IMR-90 (cell line): Measurements from ENCODE around the gene RB1. TPM values are rescaled to one million over a fixed set of nuclear protein-coding genes. Genes with fewer than 3 reads are reported as not detected.

Experiments used
- ATAC-seq: fragments of 200-7000 bp; cut with Tn5 transposase; 2 replicates; pipeline ENCODE4 v1.9.1; 2020; ENCODE audit warnings: low read depth, mild to moderate bottlenecking, moderate library complexity
- BruUV-seq: library from RNA; stranded (reverse); fragments of 400-500 nt; replicated peaks from 2 replicates; lab custom pipeline; 2021; lab: Mats Ljungman, UMichigan
- CTCF ChIA-PET: fragments of 300-600 bp; formaldehyde crosslinking; extraction: SDS; loops from one replicate; lab custom pipeline; 2021; ENCODE audit warnings: antibody characterized with exemption; lab: Yijun Ruan, JAX
- POLR2A ChIA-PET: fragments of 300-600 bp; sonication (Branson Sonifier 250); formaldehyde crosslinking; loops from one replicate; lab custom pipeline; 2022; ENCODE audit warnings: antibody characterized with exemption; ENCODE audit not compliant: unreplicated experiment; lab: Charles Lee
- DNase-seq: peaks from one replicate; pipeline ENCODE4 v3.0.0; 2013
- H2AFZ ChIP-seq: replicated peaks from 2 replicates; pipeline ENCODE3; 2013; ENCODE audit warnings: low read length, mild to moderate bottlenecking; ENCODE audit not compliant: poor library complexity
- H2AK5ac ChIP-seq: 2 replicates; pipeline ENCODE4 v1.6.1; 2013; ENCODE audit warnings: low read depth, low read length, inconsistent platforms
- H2AK9ac ChIP-seq: replicated peaks from 2 replicates; pipeline ENCODE3; 2013; ENCODE audit warnings: mild to moderate bottlenecking, low read depth, low read length, moderate library complexity; ENCODE audit not compliant: poor library complexity
- H2BK120ac ChIP-seq: 2 replicates; pipeline ENCODE4 v1.6.1; 2013; ENCODE audit warnings: low read depth, low read length, inconsistent platforms
- H2BK15ac ChIP-seq: 3 replicates; pipeline ENCODE4 v1.6.1; 2013; ENCODE audit warnings: low read depth, low read length, inconsistent platforms
- H2BK20ac ChIP-seq: 2 replicates; pipeline ENCODE4 v1.6.1; 2013; ENCODE audit warnings: low read depth, mild to moderate bottlenecking, inconsistent platforms, low read length, moderate library complexity
- H2BK5ac ChIP-seq: 2 replicates; pipeline ENCODE4 v1.6.1; 2013; ENCODE audit warnings: mild to moderate bottlenecking, low read depth, low read length, inconsistent platforms; ENCODE audit not compliant: poor library complexity, severe bottlenecking
- H3K14ac ChIP-seq: replicated peaks from 2 replicates; pipeline ENCODE4 v1.6.1; 2013; ENCODE audit warnings: low read depth, low read length, inconsistent platforms
- H3K18ac ChIP-seq: 2 replicates; pipeline ENCODE4 v1.6.1; 2013; ENCODE audit warnings: low read depth, low read length, control low read depth
- H3K23ac ChIP-seq: 2 replicates; pipeline ENCODE4 v1.6.1; 2013; ENCODE audit warnings: low read depth, low read length, inconsistent platforms
- H3K27ac ChIP-seq: 2 replicates; pipeline ENCODE4 v1.5.1; 2013; ENCODE audit warnings: mild to moderate bottlenecking, control low read depth, low read length; ENCODE audit not compliant: insufficient read depth
- H3K27me3 ChIP-seq: 2 replicates; pipeline ENCODE4 v1.6.1; 2013; ENCODE audit warnings: low read length; ENCODE audit not compliant: control insufficient read depth, insufficient read depth
- H3K36me3 ChIP-seq: 2 replicates; pipeline ENCODE4 v1.6.1; 2013; ENCODE audit warnings: low read length, mixed read lengths; ENCODE audit not compliant: control insufficient read depth, insufficient read depth
- H3K4ac ChIP-seq: 2 replicates; pipeline ENCODE4 v1.6.1; 2013; ENCODE audit warnings: low read depth, low read length, inconsistent platforms
- H3K4me1 ChIP-seq: 2 replicates; pipeline ENCODE4 v1.6.1; 2013; ENCODE audit warnings: low read length, mixed read lengths; ENCODE audit not compliant: control insufficient read depth, insufficient read depth
- H3K4me2 ChIP-seq: 2 replicates; pipeline ENCODE4 v1.6.1; 2013; ENCODE audit warnings: low read depth, mild to moderate bottlenecking, control low read depth, low read length, moderate library complexity
- H3K4me3 ChIP-seq: 2 replicates; pipeline ENCODE4 v1.5.1; 2013; ENCODE audit warnings: low read depth, mild to moderate bottlenecking, control low read depth, low read length, moderate library complexity; ENCODE audit not compliant: insufficient read depth
- H3K56ac ChIP-seq: 2 replicates; pipeline ENCODE4 v1.6.1; 2013; ENCODE audit warnings: low read length, inconsistent platforms; ENCODE audit not compliant: insufficient read depth; ENCODE audit errors: extremely low read depth
- H3K79me1 ChIP-seq, 2 experiments: 2 replicates each; pipeline ENCODE4 v1.6.1; 2013; ENCODE audit warnings: low read length in 2 of 2, inconsistent platforms in 1 of 2, low read depth in 1 of 2
- H3K9ac ChIP-seq: 2 replicates; pipeline ENCODE4 v1.6.1; 2013; ENCODE audit warnings: low read depth, low read length, control low read depth
- H3K9me1 ChIP-seq: 2 replicates; pipeline ENCODE4 v1.6.1; 2013; ENCODE audit warnings: low read length, inconsistent platforms; ENCODE audit not compliant: insufficient read depth
- H3K9me3 ChIP-seq: 2 replicates; pipeline ENCODE4 v1.6.1; 2013; ENCODE audit warnings: low read length; ENCODE audit not compliant: control insufficient read depth, insufficient read depth
- H4K20me1 ChIP-seq: 2 replicates; pipeline ENCODE4 v1.6.1; 2013; ENCODE audit warnings: low read length, inconsistent platforms; ENCODE audit not compliant: insufficient read depth
- H4K5ac ChIP-seq: 2 replicates; pipeline ENCODE4 v1.6.1; 2013; ENCODE audit warnings: mild to moderate bottlenecking, low read depth, low read length, control low read depth
- H4K8ac ChIP-seq, 2 experiments: 2 replicates each; pipeline ENCODE4 v1.6.1; 2013; ENCODE audit warnings: low read depth in 2 of 2, low read length in 2 of 2, control low read depth in 1 of 2, inconsistent platforms in 1 of 2
- H4K91ac ChIP-seq: 2 replicates; pipeline ENCODE4 v1.6.1; 2013; ENCODE audit warnings: low read depth, low read length, inconsistent platforms; ENCODE audit not compliant: insufficient read depth
- CTCF ChIP-seq: conservative IDR thresholded peaks from 2 replicates; pipeline ENCODE4 v1.5.1; 2012; ENCODE audit warnings: mild to moderate bottlenecking, low read depth, low read length, improper control_type of control experiment
- MAZ ChIP-seq: IDR thresholded peaks from 2 replicates; pipeline ENCODE4 v1.6.1; 2012; ENCODE audit warnings: low read depth, mild to moderate bottlenecking, low read length, improper control_type of control experiment, moderate library complexity, borderline replicate concordance
- WGBS, 2 experiments: methylation state at CpG; one replicate each; pipeline versions ENCODE4 v1.1.5 to v1.1.7; 2013; ENCODE audit warnings: missing lambda C conversion rate in 2 of 2; ENCODE audit not compliant: insufficient read length in 1 of 2; ENCODE audit errors: extremely low coverage in 2 of 2; 5-methylcytosine and 5-hydroxymethylcytosine counted together
- dilution Hi-C: fragments of 300-500 bp; cut with HindIII; formaldehyde crosslinking; loops from one replicate; pipeline ENCODE4 v1.14.3; 2018; ENCODE audit warnings: low sequenced_read_pairs; ENCODE audit not compliant: unreplicated experiment
- in situ Hi-C: fragments of 300-500 bp; cut with MboI; formaldehyde crosslinking; loops from 3 replicates; pipeline ENCODE4 v1.14.3; 2019; ENCODE audit warnings: low sequenced_read_pairs, inconsistent platforms, mixed read lengths
- intact Hi-C: fragments of 100-400 bp; cut with micrococcal nuclease; formaldehyde crosslinking; loops from 2 replicates; pipeline ENCODE4 v1.10.0; 2022
- polyA plus RNA-seq, 3 experiments: library from polyadenylated mRNA; depleted of rRNA; stranded (reverse); fragments of >200 nt; gene quantifications; 2 replicates each; pipeline ENCODE4 v1.2.3, GENCODE V29; 2012; ENCODE audit warnings: low replicate concordance in 1 of 3
- total RNA-seq: library from RNA; depleted of rRNA; stranded (reverse); fragments of >200 nt; gene quantifications from 2 replicates; pipeline ENCODE4 v1.2.3, GENCODE V29; 2012

The RB1 gene
- total and polyA plus RNA-seq, 2 of the 4 experiments (the other 2 are of a cell fraction) = 11.4 to 15.4 TPM

GRCh38 chr13:48304143-48304876, 759 bp downstream of the RB1 start:
- no peaks in the 10 kb centered on the region for H3K9me3 ChIP-seq
- peak overlapping the region; percentile 7 for H3K14ac ChIP-seq
- no peak overlapping the region for H2BK15ac ChIP-seq
- H4K8ac ChIP-seq = peak overlapping the region; percentile 2 to 4; a peak in 2 of 4 replicates
- peak overlapping the region; percentile 82 for H3K23ac ChIP-seq
- peak overlapping the region; percentile 51 for H3K56ac ChIP-seq
- H2AFZ ChIP-seq = peak overlapping the region; percentile 93
- H3K27ac ChIP-seq = peak overlapping the region; percentile 68
- H3K27me3 ChIP-seq = no peaks in the 10 kb centered on the region
- H2BK120ac ChIP-seq = no peak overlapping the region
- ATAC-seq (peak; percentile 27), DNase-seq (peak; percentile 55)
- H3K4me2 ChIP-seq = peak overlapping the region; percentile 98
- TF ChIP-seq CTCF = 0 out of 2 replicates have a peak, but pooled peaks have one; percentile 3
- no peak for TF ChIP-seq MAZ
- H4K5ac ChIP-seq = peak overlapping the region; percentile 14
- peak overlapping the region; percentile 59 for H3K4me3 ChIP-seq
- POLR2A ChIA-PET = no interaction called here
- H2AK9ac ChIP-seq = peak overlapping the region; percentile 98
- WGBS, 2 experiments = 0% methylated on average over 19 of the region's 36 CpGs; no CpG with 5 or more reads in 1 of the 2 experiments
- peak overlapping the region; percentile 64 for H2BK5ac ChIP-seq
- H3K18ac ChIP-seq = peak overlapping the region; percentile 18; the same call in 1 of the 2 replicates
- intact Hi-C loops (loop anchor here (1.0 to 2.0 kb wide), 2 partner anchors 70 to 465 kb away; no protein-coding TSS in a partner anchor), dilution Hi-C loops (no loop called here), in situ Hi-C loops (no loop called here)
- H3K9ac ChIP-seq = peak overlapping the region; percentile 79
- CTCF ChIA-PET = interaction anchor here (0.5 kb wide), 1 partner anchor 661 kb away, joined by 4 read pairs; no protein-coding TSS in a partner anchor
- H2AK5ac ChIP-seq = no peak overlapping the region
- no peaks in the 10 kb centered on the region; the same call in 1 of the 2 replicates for H3K9me1 ChIP-seq
- H3K4ac ChIP-seq = peak overlapping the region; percentile 62
- no peak overlapping the region for H4K91ac ChIP-seq
- no peaks in the 10 kb centered on the region for H3K36me3 ChIP-seq
- no peak overlapping the region for H2BK20ac ChIP-seq
- H3K4me1 ChIP-seq = no peaks in the 10 kb centered on the region
- peaks cover 0 to 19% of the 10 kb centered on the region in 2 experiments; a peak in 2 of 4 replicates for H3K79me1 ChIP-seq
- peaks cover 5% of the 10 kb centered on the region; the same call in 1 of the 2 replicates for H4K20me1 ChIP-seq
- no TSS peak for BruUV-seq
